ENCODE results near the gene RIPOR2.

DNA sequence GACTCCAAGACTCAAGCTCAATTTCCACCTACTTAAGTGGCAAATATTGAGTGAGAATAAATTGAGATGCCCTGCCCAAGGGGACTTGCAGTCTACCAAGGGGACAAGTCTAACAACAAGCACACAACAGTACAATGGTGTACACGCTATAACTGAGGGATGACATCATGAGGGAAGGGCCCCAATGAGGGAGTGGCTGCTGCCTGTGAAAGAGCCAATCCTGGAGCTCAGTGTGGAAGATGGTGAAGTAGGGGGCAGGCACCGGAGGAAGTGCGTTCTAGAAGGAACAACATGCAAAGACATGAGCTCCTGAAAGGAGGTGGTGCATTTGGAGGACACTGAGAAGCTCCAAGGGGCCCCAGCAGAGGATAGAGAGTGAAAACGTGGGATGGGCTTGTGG, 90.2 kb downstream of the RIPOR2 start:
- TF ChIP-seq, protein P1, sequence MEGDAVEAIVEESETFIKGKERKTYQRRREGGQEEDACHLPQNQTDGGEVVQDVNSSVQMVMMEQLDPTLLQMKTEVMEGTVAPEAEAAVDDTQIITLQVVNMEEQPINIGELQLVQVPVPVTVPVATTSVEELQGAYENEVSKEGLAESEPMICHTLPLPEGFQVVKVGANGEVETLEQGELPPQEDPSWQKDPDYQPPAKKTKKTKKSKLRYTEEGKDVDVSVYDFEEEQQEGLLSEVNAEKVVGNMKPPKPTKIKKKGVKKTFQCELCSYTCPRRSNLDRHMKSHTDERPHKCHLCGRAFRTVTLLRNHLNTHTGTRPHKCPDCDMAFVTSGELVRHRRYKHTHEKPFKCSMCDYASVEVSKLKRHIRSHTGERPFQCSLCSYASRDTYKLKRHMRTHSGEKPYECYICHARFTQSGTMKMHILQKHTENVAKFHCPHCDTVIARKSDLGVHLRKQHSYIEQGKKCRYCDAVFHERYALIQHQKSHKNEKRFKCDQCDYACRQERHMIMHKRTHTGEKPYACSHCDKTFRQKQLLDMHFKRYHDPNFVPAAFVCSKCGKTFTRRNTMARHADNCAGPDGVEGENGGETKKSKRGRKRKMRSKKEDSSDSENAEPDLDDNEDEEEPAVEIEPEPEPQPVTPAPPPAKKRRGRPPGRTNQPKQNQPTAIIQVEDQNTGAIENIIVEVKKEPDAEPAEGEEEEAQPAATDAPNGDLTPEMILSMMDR (conservative IDR thresholded peaks at IDR 0.05 in 1 of 2, IDR thresholded peaks at IDR 0.05 in 1 of 2; ENCODE audit: extremely low read depth in 1 of 2, insufficient read depth in 1 of 2, low read depth in 1 of 2, low read length in 2 of 2), result no peak
- no peak for TF ChIP-seq EZH2 (IDR thresholded peaks at IDR 0.05; ENCODE audit: borderline replicate concordance, low read length)

Measured in mammary epithelial cell (primary cell).